ENCODE measurements around the gene PHLDA3. TPM values are rescaled to one million over a fixed set of nuclear protein-coding genes. Genes with fewer than 3 reads are reported as not detected.

The PHLDA3 gene
- total and polyA plus RNA-seq, 2 of the 4 experiments (the other 2 are of a cell fraction): 41.6 to 102 TPM

DNA sequence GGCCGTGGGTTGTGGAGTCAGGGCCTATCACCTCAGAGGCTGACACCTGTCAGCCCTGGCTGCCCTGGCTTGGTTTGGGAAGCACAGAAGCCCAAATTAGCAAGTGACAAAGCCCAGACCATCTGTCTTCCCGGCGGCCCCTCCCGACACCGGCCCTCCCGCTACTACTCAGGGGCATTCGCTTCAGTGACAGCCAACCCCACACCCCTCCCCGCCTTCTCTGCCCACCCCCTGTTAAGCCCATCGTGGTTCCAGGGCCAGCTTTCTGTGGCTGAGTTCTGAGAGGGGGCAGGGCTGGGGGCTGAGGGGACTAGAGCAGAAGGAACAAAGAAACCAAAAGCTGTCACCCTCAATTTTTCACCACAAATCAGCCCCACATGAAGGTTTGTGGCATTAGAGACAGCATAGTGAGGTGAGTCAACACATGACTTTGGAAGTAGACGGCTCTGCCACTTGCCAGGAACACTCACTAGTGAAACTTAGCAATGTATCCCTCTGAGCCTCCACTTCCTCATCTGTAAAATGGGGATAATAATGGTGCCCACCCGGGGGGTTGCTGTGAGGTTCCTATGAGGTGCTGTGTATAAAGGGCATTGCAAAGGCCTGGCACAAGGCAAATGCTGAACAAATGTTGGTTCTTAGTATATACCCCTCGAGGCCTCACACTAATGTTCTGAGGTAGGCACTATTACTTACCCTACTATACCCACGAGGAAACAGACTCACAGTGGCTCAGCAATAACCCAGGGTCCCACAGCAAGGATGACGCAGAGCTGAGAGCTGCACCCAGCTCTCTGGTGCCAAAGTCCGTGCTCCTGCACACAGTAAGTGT, 42.3 kb downstream of the PHLDA3 start:
- BruUV-seq (replicated peaks): no TSS peak
- no peaks in the 10 kb centered on the region for H4K20me1 ChIP-seq (ENCODE audit: insufficient read depth, low read length)
- no peak overlapping the region for H2AK5ac ChIP-seq (ENCODE audit: low read depth, low read length)
- H3K27ac ChIP-seq (ENCODE audit: insufficient read depth, low read length): no peak overlapping the region
- no peak overlapping the region for H3K4ac ChIP-seq (ENCODE audit: low read depth, low read length)
- H2AK9ac ChIP-seq (replicated peaks; ENCODE audit: low read depth, low read length, poor library complexity): no peak overlapping the region
- peaks cover 5% of the 10 kb centered on the region for H3K9me3 ChIP-seq (ENCODE audit: control insufficient read depth, insufficient read depth, low read length)
- H2BK5ac ChIP-seq (ENCODE audit: low read depth, low read length, poor library complexity, severe bottlenecking): no peak overlapping the region
- dilution Hi-C loops (cut with HindIII; ENCODE audit: low sequenced_read_pairs, unreplicated experiment): no loop called here
- no peaks in the 10 kb centered on the region for H3K4me1 ChIP-seq (ENCODE audit: control insufficient read depth, insufficient read depth, low read length)
- H3K4me2 ChIP-seq (ENCODE audit: low read depth, low read length): no peak overlapping the region
- POLR2A ChIA-PET (ENCODE audit: unreplicated experiment): no interaction called here
- CTCF ChIA-PET: no interaction called here
- TF ChIP-seq RFX5 (IDR thresholded peaks at IDR 0.05; ENCODE audit: low read depth, low read length): no peak
- H2BK15ac ChIP-seq (ENCODE audit: low read depth, low read length): no peak overlapping the region
- in situ Hi-C loops (cut with MboI; ENCODE audit: low sequenced_read_pairs): no loop called here
- peaks cover 32% of the 10 kb centered on the region for H3K27me3 ChIP-seq (ENCODE audit: control insufficient read depth, insufficient read depth, low read length)
- no peaks in the 10 kb centered on the region for H3K79me1 ChIP-seq (ENCODE audit: low read depth in 1 of 2, low read length in 2 of 2)
- no peaks in the 10 kb centered on the region; the same call in 1 of the 2 replicates for H3K9me1 ChIP-seq (ENCODE audit: insufficient read depth, low read length)
- H3K4me3 ChIP-seq (ENCODE audit: insufficient read depth, low read depth, low read length): no peak overlapping the region
- H4K8ac ChIP-seq (ENCODE audit: low read depth in 2 of 2, low read length in 2 of 2): no peak overlapping the region
- no peak overlapping the region for H2BK20ac ChIP-seq (ENCODE audit: low read depth, low read length)
- no peak overlapping the region for H3K56ac ChIP-seq (ENCODE audit: extremely low read depth, insufficient read depth, low read length)
- no peak overlapping the region for H2BK120ac ChIP-seq (ENCODE audit: low read depth, low read length)
- 55% methylated on average over 5 of the region's 15 CpGs; no CpG with 5 or more reads in 1 of the 2 experiments for WGBS, 2 experiments (ENCODE audit: extremely low coverage in 2 of 2, insufficient read length in 1 of 2)
- intact Hi-C loops (cut with micrococcal nuclease): no loop called here
- no peak overlapping the region for H3K23ac ChIP-seq (ENCODE audit: low read depth, low read length)
- H4K91ac ChIP-seq (ENCODE audit: insufficient read depth, low read depth, low read length): no peak overlapping the region
- ATAC-seq (ENCODE audit: low read depth): no peak
- no peak overlapping the region for H3K14ac ChIP-seq (replicated peaks; ENCODE audit: low read depth, low read length)
- no peak overlapping the region for H3K9ac ChIP-seq (ENCODE audit: low read depth, low read length)
- no peak overlapping the region for H4K5ac ChIP-seq (ENCODE audit: low read depth, low read length)
- no peak overlapping the region for H2AFZ ChIP-seq (replicated peaks; ENCODE audit: low read length, poor library complexity)
- no peak overlapping the region for H3K18ac ChIP-seq (ENCODE audit: low read depth, low read length)
- DNase-seq: no peak
- H3K36me3 ChIP-seq (ENCODE audit: control insufficient read depth, insufficient read depth, low read length): no peaks in the 10 kb centered on the region
